Activated T-cell treated with anti-CD3 and anti-CD28 coated beads, Interleukin-2, amount 50 U/mL, for 72 hours (primary cell): Measurements from ENCODE around the gene RAB36. TPM values are rescaled to one million over a fixed set of nuclear protein-coding genes. Genes with fewer than 3 reads are reported as not detected.

Experiments
- ATAC-seq, 2 donors: fragments of 150-1000 bp; cut with Tn5 transposase; replicated peaks in 1 of 2; 2 replicates each; pipeline ENCODE4 v1.10.0; 2021; ENCODE audit warnings: moderate library complexity in 2 of 2, mild to moderate bottlenecking in 1 of 2
- DNase-seq, 2 donors: peaks; one replicate each; pipeline ENCODE4 v3.0.0; 2021 to 2022; ENCODE audit warnings: mixed read lengths in 1 of 2
- H3K27ac Mint-ChIP-seq: one replicate; pipeline ENCODE4 v1.8.0; 2022; ENCODE audit warnings: mild to moderate bottlenecking, moderate library complexity, mixed read lengths
- H3K27me3 Mint-ChIP-seq: one replicate; pipeline ENCODE4 v1.8.0; 2022; ENCODE audit warnings: low read depth, mixed read lengths
- H3K36me3 Mint-ChIP-seq, 2 donors: one replicate each; pipeline ENCODE4 v1.8.0; 2022; ENCODE audit warnings: mixed read lengths in 2 of 2, mild to moderate bottlenecking in 1 of 2; ENCODE audit not compliant: insufficient read depth in 2 of 2
- H3K4me1 Mint-ChIP-seq: one replicate; pipeline ENCODE4 v1.8.0; 2022; ENCODE audit warnings: low read depth, mixed read lengths
- H3K4me3 Mint-ChIP-seq, 2 donors: one replicate each; pipeline ENCODE4 v1.8.0; 2022; ENCODE audit warnings: mild to moderate bottlenecking in 2 of 2, mixed read lengths in 2 of 2, moderate library complexity in 2 of 2
- H3K9me3 Mint-ChIP-seq, 2 donors: one replicate each; pipeline ENCODE4 v1.8.0; 2022; ENCODE audit warnings: mixed read lengths in 2 of 2
- total RNA-seq, 2 donors: library from RNA; stranded (reverse); gene quantifications; one replicate each; pipeline ENCODE4 v1.2.3, GENCODE V29; 2022

Gene RAB36
- total RNA-seq, 2 donors from 2014 or later = 0.14 to 0.19 TPM

GRCh38 chr22:23213581-23214334, 68.5 kb downstream of the RAB36 start:
- Mint-ChIP-seq H3K36me3 (no peaks in the 10 kb centered on the region), H3K27me3 (no peaks in the 10 kb centered on the region), H3K4me3 (peak overlapping the region in 1 of 2 donors; percentile 41), H3K4me1 (peaks cover 65% of the 10 kb centered on the region), H3K27ac (peak overlapping the region; percentile 17), H3K9me3 (no peaks in the 10 kb centered on the region)
- ATAC-seq = no peak
- DNase-seq = no peak

Other genes starting within 250 kb of the RAB36 start
- under 1 TPM; 0.56 to 0.89 TPM for gene GNAZ, start 75.0 kb upstream of the RAB36 start, total RNA-seq
- 1 to 10 TPM in 1 of 2 donors, under 1 TPM in 1; 0.79 to 1.4 TPM for gene RSPH14, start 3.5 kb upstream of the RAB36 start, total RNA-seq
- gene BCR, start 35.0 kb downstream of the RAB36 start, total RNA-seq = 10 to 100 TPM; 40.3 to 50.0 TPM